NCI-H774 (cell line): ENCODE results near the gene FAR2.
"Not testable (repeated sequence)": the region's sequence is repeated elsewhere in the genome, so short reads cannot be mapped to it uniquely, and the experiment has no call there.

Experiments used
- DNase-seq: peaks from one replicate; lab custom pipeline; 2025; lab: John Stamatoyannopoulos, UW

Gene FAR2

GRCh38 chr12:29234965-29235626, 86.0 kb downstream of the FAR2 start:
- DNase-seq, result peak; percentile 20

- no peak for DNase-seq
Observed at GRCh38 chr12:29238822-29239291, 89.8 kb downstream of the FAR2 start.

DNA sequence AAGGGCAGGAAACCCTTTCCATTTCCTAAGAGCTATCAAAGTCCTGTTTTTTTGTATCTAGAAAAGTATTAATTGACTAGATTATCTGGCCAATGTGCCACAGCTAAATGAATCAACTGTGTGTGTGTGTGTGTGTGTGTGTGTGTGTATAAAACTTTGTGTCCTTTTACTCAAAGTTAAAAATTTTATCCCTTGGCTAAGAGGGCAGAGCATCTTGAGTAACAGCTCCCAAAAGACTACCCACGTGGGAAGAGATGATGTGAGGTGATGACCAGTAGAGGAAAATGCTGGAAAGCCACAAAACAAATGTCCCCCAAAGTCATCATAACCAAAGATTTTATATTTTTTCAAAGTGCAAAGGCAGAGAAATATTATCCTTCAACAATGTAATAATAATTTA, 90.3 kb downstream of the FAR2 start:
- no peak for DNase-seq

GRCh38 chr12:29240441-29240840, 91.4 kb downstream of the FAR2 start:
- DNase-seq, result no peak

GRCh38 chr12:29241821-29242591, 92.9 kb downstream of the FAR2 start:
- DNase-seq, result no peak

GRCh38 chr12:29242921-29243431, 93.9 kb downstream of the FAR2 start:
- no peak for DNase-seq

DNA sequence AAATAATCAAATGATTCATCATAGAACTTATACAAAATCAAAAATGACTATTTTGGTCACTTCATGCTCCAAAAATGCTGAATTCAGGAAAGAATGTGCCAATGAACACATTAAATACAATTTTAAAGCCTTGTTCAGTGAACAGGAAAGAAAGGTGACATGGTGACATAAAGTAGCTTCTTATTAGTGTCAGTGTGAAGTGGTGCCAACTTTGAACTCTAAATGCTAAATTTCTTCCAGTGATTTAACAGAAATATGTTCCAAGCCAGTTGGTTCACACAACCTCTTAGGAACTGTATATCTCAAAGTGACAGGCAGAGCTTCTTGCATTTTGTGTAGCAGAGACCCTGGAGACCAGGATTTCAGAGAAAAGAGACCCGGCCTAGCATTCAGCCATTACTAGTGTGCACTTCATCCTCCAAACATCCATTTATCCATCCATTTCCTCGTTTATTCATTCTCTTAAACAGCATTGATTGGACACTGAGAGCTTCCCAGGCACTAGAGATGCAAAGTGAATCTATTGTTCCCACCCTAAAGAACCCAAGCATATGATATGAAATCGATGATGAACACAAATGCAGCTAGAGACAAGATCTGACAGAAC, 95.2 kb downstream of the FAR2 start:
- DNase-seq, result no peak

GRCh38 chr12:29245246-29245645, 96.2 kb downstream of the FAR2 start:
- no peak for DNase-seq

DNA sequence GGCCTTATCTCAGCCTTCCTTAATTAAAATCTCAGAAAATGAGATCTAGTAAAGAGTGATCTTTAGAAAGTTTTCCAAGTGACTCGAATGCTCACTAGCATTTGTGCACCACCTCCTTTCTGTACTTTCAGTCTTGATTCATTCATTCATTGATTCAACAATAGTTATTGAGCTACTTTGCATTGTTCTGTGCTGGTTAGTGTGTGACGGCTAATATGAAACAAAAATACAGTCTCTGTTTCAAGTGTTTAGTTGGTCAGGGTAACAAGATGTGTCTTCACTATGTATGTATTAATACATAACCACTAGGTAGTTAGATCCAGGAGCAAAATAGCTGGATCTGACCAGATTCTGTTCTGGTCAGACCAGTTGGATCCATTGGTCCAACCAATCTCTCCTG, 100.9 kb downstream of the FAR2 start:
- no peak for DNase-seq

GRCh38 chr12:29253906-29254625, 105.0 kb downstream of the FAR2 start:
- DNase-seq, result no peak

DNA sequence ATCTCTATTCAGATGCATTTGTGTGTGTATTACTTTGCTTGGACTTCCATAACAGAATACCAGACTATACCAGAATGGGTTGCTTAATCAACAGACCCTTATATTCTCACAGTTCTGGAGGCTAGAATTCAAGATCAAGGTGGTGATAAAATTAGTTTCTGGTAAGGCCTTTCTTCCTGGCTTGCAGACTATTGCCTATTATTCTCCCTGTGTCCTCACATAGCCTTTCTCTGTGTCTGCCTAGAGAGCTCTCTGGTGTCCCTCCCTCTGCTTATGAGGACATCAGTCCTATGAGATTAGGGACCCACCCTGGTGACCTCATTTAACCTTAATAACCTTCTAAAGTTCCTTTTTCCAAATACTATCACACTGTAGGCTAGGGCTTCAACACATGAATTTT, 106.0 kb downstream of the FAR2 start:
- DNase-seq, result no peak

DNA sequence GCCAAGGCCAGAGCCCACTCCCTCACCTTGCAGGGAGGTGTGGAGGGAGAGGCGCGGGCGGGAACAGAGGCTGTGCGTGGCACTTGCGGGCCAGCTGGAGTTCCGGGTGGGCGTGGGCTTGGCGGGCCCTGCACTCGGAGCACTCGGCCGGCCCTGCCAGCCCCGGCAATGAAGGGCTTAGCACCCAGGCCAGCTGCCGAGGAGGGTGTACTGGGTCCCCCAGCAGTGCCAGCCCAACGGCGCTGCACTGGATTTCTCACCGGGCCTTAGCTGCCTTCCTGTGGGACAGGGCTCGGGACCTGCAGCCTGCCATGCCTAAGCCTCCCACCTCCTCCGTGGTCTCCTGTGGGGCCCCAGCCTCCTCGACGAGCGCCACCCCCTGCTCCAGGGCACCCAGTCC, 107.5 kb downstream of the FAR2 start:
- DNase-seq, result no peak

DNA sequence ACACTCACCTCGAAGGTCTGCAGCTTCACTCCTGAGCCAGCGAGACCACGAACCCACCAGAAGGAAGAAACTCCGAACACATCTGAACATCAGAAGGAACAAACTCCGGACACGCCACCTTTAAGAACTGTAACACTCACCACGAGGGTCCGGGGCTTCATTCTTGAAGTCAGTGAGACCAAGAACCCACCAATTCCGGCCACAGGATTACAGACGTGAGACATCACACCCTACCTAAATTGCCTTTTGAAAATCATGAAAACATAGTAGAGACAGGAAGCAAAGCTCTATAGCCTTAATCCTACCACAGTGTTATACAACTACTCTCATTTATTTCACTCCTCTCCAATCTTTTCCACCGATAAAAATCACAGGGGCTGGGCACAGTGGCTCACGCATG, 108.6 kb downstream of the FAR2 start:
- DNase-seq, result not testable (repeated sequence)

GRCh38 chr12:29264424-29264823, 115.3 kb downstream of the FAR2 start:
- DNase-seq, result no peak

DNA sequence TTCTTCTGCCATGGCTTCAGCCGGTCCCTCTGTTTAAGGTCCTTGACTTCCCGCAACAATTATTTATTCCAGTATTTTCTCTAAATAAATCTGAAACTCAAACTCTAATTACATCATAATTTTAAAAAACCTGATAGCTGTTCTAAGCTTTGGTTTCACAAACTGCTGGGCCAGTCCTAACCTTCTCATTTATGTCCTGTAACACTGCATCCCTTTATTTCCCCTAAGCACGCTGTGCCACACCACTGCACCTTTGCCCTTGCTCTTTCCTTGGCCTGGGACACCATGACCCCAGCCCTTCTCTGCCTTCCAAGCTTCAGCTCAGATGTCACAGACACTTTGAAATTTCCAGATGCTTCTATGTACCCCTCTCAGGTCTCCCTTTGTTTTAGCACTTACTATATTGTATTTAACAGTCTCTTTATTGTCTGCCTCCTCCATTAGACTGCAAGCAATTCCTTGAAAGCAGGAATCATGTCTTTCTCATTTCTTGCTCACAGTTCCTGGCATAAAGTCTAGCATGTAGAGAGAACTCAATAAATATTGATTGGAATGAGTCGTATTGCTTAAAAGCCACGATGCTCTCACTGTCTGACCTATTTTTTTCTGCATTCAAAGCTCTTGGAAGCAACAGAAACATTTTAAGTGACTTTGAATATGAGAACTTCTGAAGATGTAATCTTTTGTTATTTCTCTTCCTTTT, 120.8 kb downstream of the FAR2 start:
- DNase-seq, result no peak

DNA sequence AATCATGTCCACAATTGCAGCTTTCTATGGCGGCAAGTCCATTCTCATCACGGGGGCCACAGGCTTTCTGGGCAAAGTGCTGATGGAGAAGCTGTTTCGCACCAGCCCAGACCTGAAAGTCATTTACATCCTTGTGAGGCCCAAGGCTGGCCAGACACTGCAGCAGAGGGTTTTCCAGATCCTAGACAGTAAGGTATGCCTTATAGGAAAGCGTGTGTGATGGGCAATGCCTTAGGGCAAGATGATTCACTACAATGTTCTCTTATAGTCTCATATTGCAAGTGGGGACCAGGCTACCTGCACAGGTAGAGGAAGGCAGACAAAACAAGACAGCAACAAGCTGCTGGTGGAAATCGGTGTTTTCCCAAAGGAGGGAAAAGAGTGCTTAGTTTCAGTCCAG, 121.4 kb downstream of the FAR2 start:
- no peak for DNase-seq

- DNase-seq, result no peak
Observed at GRCh38 chr12:29273178-29273843, 124.2 kb downstream of the FAR2 start.

DNA sequence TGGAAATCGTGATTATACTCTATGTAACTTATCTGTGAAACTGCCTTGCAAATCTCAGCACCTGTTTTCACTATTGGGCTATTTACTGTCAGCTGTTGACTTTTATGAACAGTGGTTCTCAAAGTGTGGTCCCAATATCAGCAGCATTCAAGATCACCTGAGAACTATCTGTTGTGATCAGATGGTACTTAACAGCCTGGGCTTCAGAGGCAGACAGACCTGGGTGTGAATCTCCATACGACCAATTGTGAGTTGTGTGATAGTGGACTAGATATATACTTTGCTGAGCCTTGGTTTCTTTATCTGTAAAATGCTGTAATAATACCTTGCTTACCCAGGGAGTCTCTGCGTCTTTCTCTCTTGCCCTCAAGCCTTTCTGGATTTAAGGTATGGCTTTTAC, 126.8 kb downstream of the FAR2 start:
- no peak for DNase-seq

- no peak for DNase-seq
Observed at GRCh38 chr12:29277231-29277630, 128.2 kb downstream of the FAR2 start.

DNA sequence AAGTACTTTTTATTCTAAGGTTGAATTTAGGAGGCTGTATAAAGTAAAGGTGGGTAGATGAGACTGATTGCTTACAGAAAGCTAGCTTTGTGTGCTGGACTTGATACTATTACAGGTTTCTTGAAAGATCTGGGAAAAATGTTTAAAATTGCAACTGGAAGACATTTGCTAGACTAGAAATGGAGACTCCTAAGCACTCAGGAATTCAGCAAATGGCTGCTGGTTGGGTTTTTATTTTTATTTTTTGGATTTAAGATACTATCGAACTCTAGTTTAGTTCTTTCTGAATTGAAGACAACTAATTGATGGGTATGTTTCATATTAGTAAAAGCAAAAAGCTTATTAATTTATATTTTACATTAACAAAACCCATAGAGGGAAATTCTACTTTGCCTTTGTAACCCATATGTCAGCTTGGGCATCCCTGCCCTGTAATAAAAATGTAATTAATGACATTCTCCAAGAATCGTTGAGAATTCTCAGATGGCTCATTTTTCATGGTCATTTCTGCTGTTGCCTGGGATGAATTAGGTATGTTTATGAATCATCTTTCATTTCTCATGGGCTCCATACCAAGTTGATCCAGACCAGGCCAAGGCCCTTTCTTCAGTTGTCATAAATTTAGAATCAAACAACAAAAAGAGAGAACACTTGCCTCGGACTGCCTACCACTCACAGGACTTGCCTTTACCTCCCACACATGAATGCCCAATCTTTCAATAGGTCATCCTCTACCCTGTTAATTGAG, 129.8 kb downstream of the FAR2 start:
- DNase-seq, result no peak
